Suppressor macrophage treated with lipopolysaccharide for 1 hour (primary cell): ENCODE results near the gene DOCK4.

Source experiments
- DNase-seq, 3 donors: peaks; one replicate each; pipeline ENCODE4 v3.0.0-alpha.2; 2020 to 2022

DOCK4 gene

GRCh38 chr7:111796671-111797070, 409.5 kb downstream of the DOCK4 start:
- DNase-seq: peak in 2 of 3 donors; percentile 10 to 24

GRCh38 chr7:111789870-111790269, 416.3 kb downstream of the DOCK4 start:
- DNase-seq: no peak

- DNase-seq: no peak
These were observed 417.2 kb downstream of the DOCK4 start for GRCh38 chr7:111789048-111789320.

- DNase-seq: no peak
These were observed 417.7 kb downstream of the DOCK4 start for GRCh38 chr7:111788286-111789047.

GRCh38 chr7:111787741-111788140, 418.5 kb downstream of the DOCK4 start:
- DNase-seq: no peak

- DNase-seq: no peak
These were observed 419.1 kb downstream of the DOCK4 start for GRCh38 chr7:111787099-111787498.

- DNase-seq: no peak
These were observed 421.1 kb downstream of the DOCK4 start for GRCh38 chr7:111785076-111785475.

GRCh38 chr7:111784296-111784695, 421.9 kb downstream of the DOCK4 start:
- DNase-seq: no peak

GRCh38 chr7:111783854-111784253, 422.3 kb downstream of the DOCK4 start:
- no peak for DNase-seq

- no peak for DNase-seq
These were observed 425.7 kb downstream of the DOCK4 start for GRCh38 chr7:111780527-111780926.

GRCh38 chr7:111775206-111775605, 431.0 kb downstream of the DOCK4 start:
- DNase-seq: no peak

GRCh38 chr7:111772716-111773115, 433.5 kb downstream of the DOCK4 start:
- DNase-seq: no peak

GRCh38 chr7:111771638-111772037, 434.6 kb downstream of the DOCK4 start:
- DNase-seq: no peak

GRCh38 chr7:111770116-111770515, 436.1 kb downstream of the DOCK4 start:
- DNase-seq: no peak

GRCh38 chr7:111765751-111766643, 440.2 kb downstream of the DOCK4 start:
- DNase-seq: no peak

- DNase-seq: peak; percentile 11 to 44 (median 30)
These were observed 442.9 kb downstream of the DOCK4 start for GRCh38 chr7:111763221-111763801.

GRCh38 chr7:111762799-111763198, 443.4 kb downstream of the DOCK4 start:
- DNase-seq: no peak

- peak in 1 of 3 donors; percentile 19 for DNase-seq
These were observed 444.0 kb downstream of the DOCK4 start for GRCh38 chr7:111762211-111762610.

GRCh38 chr7:111760043-111760442, 446.2 kb downstream of the DOCK4 start:
- no peak for DNase-seq

- DNase-seq: no peak
These were observed 447.9 kb downstream of the DOCK4 start for GRCh38 chr7:111758332-111758731.

GRCh38 chr7:111756687-111757178, 449.5 kb downstream of the DOCK4 start:
- peak in 2 of 3 donors; percentile 29 to 35 for DNase-seq

- no peak for DNase-seq
These were observed 450.8 kb downstream of the DOCK4 start for GRCh38 chr7:111755383-111755782.

GRCh38 chr7:111753968-111754367, 452.2 kb downstream of the DOCK4 start:
- no peak for DNase-seq
